Smooth muscle cell (in vitro differentiated cells): ENCODE results near the gene SNRK. TPM values are rescaled to one million over a fixed set of nuclear protein-coding genes. Genes with fewer than 3 reads are reported as not detected.

Source experiments
- DNase-seq: peaks from one replicate; lab custom pipeline; 2025; ENCODE audit not compliant: unreplicated experiment; lab: John Stamatoyannopoulos, UW
- H2AFZ ChIP-seq: fragments of 200-600 bp; sonication (generic); 2 replicates; pipeline ENCODE4 v1.6.0; 2016; ENCODE audit warnings: antibody characterized with exemption, low read depth, mild to moderate bottlenecking
- H3F3A ChIP-seq: fragments of 200-600 bp; sonication (generic); 2 replicates; pipeline ENCODE4 v1.6.0; 2017; ENCODE audit warnings: antibody characterized with exemption, low read depth
- H3K27ac ChIP-seq: fragments of 200-600 bp; sonication (generic); 2 replicates; pipeline ENCODE4 v1.5.1; 2016; ENCODE audit warnings: low read depth, mild to moderate bottlenecking
- H3K27me3 ChIP-seq: fragments of 200-600 bp; sonication (generic); 2 replicates; pipeline ENCODE4 v1.6.1; 2016; ENCODE audit warnings: low read depth, mild to moderate bottlenecking
- H3K36me3 ChIP-seq: fragments of 200-600 bp; sonication (generic); 2 replicates; pipeline ENCODE4 v1.5.1; 2016; ENCODE audit warnings: low read depth
- H3K4me1 ChIP-seq: fragments of 200-600 bp; sonication (generic); 2 replicates; pipeline ENCODE4 v1.5.1; 2016; ENCODE audit warnings: low read depth
- H3K4me2 ChIP-seq: fragments of 200-600 bp; sonication (generic); 2 replicates; pipeline ENCODE4 v1.6.0; 2016; ENCODE audit warnings: mild to moderate bottlenecking
- H3K4me3 ChIP-seq: fragments of 200-600 bp; sonication (generic); 2 replicates; pipeline ENCODE4 v1.5.1; 2016; ENCODE audit warnings: mild to moderate bottlenecking
- H3K79me2 ChIP-seq: fragments of 200-600 bp; sonication (generic); 2 replicates; pipeline ENCODE4 v1.6.0; 2016; ENCODE audit warnings: low read depth, mild to moderate bottlenecking
- H3K9ac ChIP-seq: fragments of 200-600 bp; sonication (generic); 2 replicates; pipeline ENCODE4 v1.6.0; 2016; ENCODE audit warnings: low read depth
- H3K9me3 ChIP-seq: fragments of 200-600 bp; sonication (generic); replicated peaks from 2 replicates; pipeline ENCODE4 v1.5.1; 2016; ENCODE audit warnings: low read depth
- H4K20me1 ChIP-seq: fragments of 200-600 bp; sonication (generic); 2 replicates; pipeline ENCODE4 v1.6.0; 2016; ENCODE audit warnings: low read depth
- CTCF ChIP-seq: fragments of 200-600 bp; sonication (generic); IDR thresholded peaks from 2 replicates; pipeline ENCODE4 v1.5.1; 2017; ENCODE audit warnings: borderline replicate concordance, mild to moderate bottlenecking, antibody characterized with exemption; ENCODE audit not compliant: insufficient read depth, poor library complexity, severe bottlenecking
- WGBS: methylation state at CpG from one replicate; pipeline ENCODE4 v1.1.7; 2016; ENCODE audit warnings: low lambda C conversion rate; 5-methylcytosine and 5-hydroxymethylcytosine counted together
- polyA plus RNA-seq: library from polyadenylated mRNA; unstranded; fragments of >200 nt; fragmentation: Nextera tagmentation; extraction: Ambion mirVana; gene quantifications from 2 replicates; pipeline ENCODE4 v1.2.1, GENCODE V29; 2016
- total RNA-seq: library from RNA; depleted of rRNA; stranded (reverse); fragments of >200 nt; gene quantifications from 2 replicates; pipeline ENCODE4 v1.2.3, GENCODE V29; 2014

Gene SNRK
- total and polyA plus RNA-seq, 2 experiments from 2014 or later: 6.3 to 14.2 TPM

GRCh38 chr3:43262194-43262593 lies 24.1 kb upstream of the SNRK start:
- Histone ChIP-seq H3K9me3 (no peaks in the 10 kb centered on the region), H3F3A (no peaks in the 10 kb centered on the region), H3K79me2 (no peaks in the 10 kb centered on the region), H2AFZ (no peak overlapping the region), H3K36me3 (no peaks in the 10 kb centered on the region), H3K27ac (no peak overlapping the region), H3K4me1 (no peaks in the 10 kb centered on the region), H3K4me2 (no peak overlapping the region), H4K20me1 (no peaks in the 10 kb centered on the region), H3K27me3 (no peaks in the 10 kb centered on the region), H3K9ac (no peak overlapping the region), H3K4me3 (no peak overlapping the region)
- WGBS: 80% methylated on average over 4 of the region's 4 CpGs
- no peak for DNase-seq
- no peak for TF ChIP-seq CTCF

- no peak overlapping the region for H3K4me2 ChIP-seq
- H2AFZ ChIP-seq: no peak overlapping the region
- no peaks in the 10 kb centered on the region for H3K4me1 ChIP-seq
- H3K36me3 ChIP-seq: no peaks in the 10 kb centered on the region
- H3K27me3 ChIP-seq: no peaks in the 10 kb centered on the region
- DNase-seq: no peak
- H3K9me3 ChIP-seq: no peaks in the 10 kb centered on the region
- WGBS: 65% methylated on average over 3 of the region's 3 CpGs
- H3K27ac ChIP-seq: no peak overlapping the region
- no peaks in the 10 kb centered on the region for H3K79me2 ChIP-seq
- H3F3A ChIP-seq: no peaks in the 10 kb centered on the region
- no peak overlapping the region for H3K9ac ChIP-seq
- no peak for TF ChIP-seq CTCF
- H3K4me3 ChIP-seq: no peak overlapping the region
- H4K20me1 ChIP-seq: no peaks in the 10 kb centered on the region
These were observed 19.9 kb upstream of the SNRK start for GRCh38 chr3:43266451-43266850.

GRCh38 chr3:43266995-43267394 lies 19.3 kb upstream of the SNRK start:
- no peaks in the 10 kb centered on the region for H3K79me2 ChIP-seq
- no peaks in the 10 kb centered on the region for H3K9me3 ChIP-seq
- H3K4me1 ChIP-seq: no peaks in the 10 kb centered on the region
- H3K27me3 ChIP-seq: no peaks in the 10 kb centered on the region
- no peaks in the 10 kb centered on the region for H3K36me3 ChIP-seq
- no peaks in the 10 kb centered on the region for H3F3A ChIP-seq
- no peaks in the 10 kb centered on the region for H4K20me1 ChIP-seq
- H3K9ac ChIP-seq: no peak overlapping the region
- no peak for TF ChIP-seq CTCF
- no peak overlapping the region for H3K4me3 ChIP-seq
- H3K27ac ChIP-seq: no peak overlapping the region
- WGBS: 74% methylated on average over 1 of the region's 1 CpG
- no peak overlapping the region for H3K4me2 ChIP-seq
- no peak for DNase-seq
- H2AFZ ChIP-seq: no peak overlapping the region

- Histone ChIP-seq H3F3A (no peaks in the 10 kb centered on the region), H3K4me1 (no peaks in the 10 kb centered on the region), H3K9ac (no peak overlapping the region), H3K79me2 (no peaks in the 10 kb centered on the region), H3K36me3 (no peaks in the 10 kb centered on the region), H3K4me2 (no peak overlapping the region), H4K20me1 (no peaks in the 10 kb centered on the region), H2AFZ (no peak overlapping the region), H3K27me3 (no peaks in the 10 kb centered on the region), H3K4me3 (no peak overlapping the region), H3K27ac (no peak overlapping the region), H3K9me3 (no peaks in the 10 kb centered on the region)
- WGBS: 80% methylated on average over 1 of the region's 1 CpG
- DNase-seq: no peak
- TF ChIP-seq CTCF: no peak
These were observed 17.7 kb upstream of the SNRK start for GRCh38 chr3:43268636-43269035.
